GM21619 (cell line): ENCODE results near the gene KIAA1755.
"Not testable (repeated sequence)": the region's sequence is repeated elsewhere in the genome, so short reads cannot be mapped to it uniquely, and the experiment has no call there.

Source experiments
- ATAC-seq: cut with Tn5 transposase; IDR thresholded peaks from one replicate; pipeline ENCODE4 v1.9.1; 2021; ENCODE audit not compliant: unreplicated experiment

The KIAA1755 gene

DNA sequence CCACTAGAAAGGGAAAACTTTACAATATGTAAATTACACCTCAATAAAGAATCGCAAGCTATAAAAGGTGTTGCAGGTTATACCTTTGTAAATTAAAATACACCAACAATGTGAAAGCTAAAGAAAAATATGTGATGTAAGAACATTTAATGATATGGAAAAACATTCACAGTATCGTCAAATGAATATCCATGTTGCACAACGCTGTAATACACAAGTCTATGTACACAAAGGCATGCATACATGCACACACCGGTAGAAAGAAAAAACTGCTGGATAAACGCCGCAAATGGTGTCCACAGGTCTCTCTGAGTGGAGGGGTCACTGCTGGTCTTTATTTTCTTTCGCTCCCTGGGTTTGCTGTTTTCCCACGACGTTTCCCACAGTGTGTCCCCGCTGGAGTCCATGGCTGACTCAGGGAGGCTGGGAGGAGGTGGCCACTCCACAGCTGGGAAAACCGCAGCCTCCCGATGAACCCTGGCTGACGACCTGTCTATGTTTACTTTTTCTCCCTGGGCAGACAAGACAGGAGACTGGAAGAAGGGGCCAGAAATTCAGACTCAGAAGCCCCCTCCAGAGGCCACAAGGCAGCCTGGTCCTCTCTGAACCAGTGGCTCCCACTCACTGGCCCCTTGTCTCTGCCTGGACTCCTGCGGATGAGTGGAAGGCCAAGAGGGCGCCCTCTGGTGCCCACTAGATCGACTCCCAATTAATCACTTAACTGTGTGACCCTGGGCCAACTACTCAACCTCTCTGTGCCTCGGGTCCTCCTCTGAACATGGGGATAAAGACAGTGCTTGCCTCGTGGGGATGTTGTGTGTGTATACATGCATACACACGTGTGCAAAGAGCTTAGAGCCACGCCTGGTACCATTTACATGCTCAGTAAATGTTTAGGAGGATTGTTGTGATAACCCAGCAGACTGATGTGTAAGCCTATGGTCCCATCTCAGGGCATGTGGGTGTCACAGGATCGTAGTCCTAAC, 30.6 kb upstream of the KIAA1755 start:
- no peak for ATAC-seq

DNA sequence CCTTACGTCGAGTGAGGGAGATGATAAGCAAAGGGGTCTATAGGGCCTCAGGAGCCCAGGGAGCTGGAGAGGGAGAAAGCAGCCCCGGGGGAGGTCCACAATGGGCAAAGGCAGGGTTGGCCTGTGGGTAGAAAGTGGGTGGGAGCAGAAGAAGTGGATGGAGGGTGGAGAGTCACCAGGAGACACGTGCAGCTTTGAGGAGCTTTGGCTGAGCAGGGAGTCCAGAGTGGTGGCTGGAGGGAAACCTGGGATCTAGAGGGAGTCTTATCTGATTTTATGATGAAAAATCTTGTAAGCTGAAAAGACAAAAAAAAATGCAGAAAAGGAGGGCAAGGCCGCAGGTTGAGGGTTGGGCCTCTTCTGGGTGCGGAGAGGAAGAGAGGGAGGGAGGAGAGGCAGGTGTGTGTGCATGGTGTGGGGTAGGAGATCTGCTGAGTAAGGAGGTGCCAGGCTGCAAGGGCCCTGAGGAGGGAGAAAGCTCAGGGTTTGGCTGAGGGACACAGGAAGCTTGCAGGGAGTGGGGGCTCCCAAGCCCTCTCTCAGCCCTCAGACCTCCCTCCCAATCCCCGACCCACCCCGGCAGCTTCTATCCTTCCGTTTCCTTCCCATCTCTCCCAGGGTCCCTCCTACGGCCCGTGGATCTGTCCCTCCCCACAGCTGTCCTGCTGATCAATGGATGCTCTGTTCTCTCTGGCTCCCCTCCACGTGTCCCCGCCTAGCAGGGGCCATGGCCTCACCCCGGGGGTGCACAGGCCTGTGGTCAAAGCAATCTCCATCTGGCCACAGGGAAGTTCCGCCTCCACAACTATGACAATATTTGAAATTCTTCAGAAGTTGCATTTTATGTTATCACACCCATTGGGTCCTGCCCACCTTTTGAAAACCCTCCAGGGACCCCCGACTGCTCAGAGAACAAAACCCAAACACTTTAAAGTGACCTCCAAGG, 26.3 kb upstream of the KIAA1755 start:
- no peak for ATAC-seq

DNA sequence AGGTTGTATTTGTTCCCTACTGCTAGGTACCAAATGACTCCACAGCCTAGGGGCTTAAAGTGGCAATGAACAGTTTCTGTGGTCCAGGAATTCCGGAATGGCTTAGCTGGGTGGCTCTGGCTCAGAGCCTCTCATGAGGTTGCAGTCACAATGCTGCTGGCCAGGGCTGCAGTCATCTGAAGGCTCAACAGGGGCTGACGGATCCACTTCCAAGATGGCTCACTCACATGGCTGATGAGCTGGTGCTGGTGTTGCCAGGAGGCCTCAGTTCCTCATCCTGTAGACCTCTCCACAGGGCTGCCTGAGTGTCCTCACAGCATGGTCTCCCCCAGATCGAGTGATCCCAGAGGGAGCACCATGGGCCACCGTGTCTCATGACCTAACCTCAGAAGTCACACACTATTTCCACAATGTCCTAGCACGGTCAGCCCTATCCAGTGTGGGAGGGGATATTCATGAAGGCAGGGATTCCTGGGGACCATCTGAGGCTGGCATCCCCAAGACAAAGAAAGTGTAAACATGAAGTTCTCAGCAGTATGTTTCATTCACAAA, 24.4 kb upstream of the KIAA1755 start:
- no peak for ATAC-seq

DNA sequence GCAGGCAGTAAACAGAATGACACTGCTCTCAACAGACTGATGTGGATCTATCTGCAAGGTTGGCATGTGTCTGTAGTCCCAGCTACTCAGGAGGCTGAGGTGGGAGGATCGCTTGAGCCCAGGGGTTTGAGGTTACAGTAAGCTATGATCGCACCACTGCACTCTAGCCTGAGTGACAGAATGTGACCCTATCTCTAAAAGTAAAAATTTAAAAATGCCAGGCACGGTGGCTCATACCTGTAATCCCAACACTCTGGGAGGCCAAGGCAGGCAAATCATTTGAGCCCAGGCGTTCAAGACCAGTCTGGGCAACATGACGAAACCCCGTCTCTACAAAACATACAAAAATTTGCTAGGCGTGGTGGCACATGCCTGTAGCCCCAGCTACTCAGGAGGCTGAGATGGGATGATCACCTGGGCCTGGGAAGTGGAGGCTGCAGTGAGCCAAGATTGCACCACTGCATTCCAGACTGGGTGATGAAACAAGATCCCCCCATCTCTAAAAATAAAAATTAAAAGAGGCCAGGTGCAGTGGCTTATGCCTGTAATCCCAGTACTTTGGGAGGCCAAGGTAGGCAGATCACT, 23.6 kb upstream of the KIAA1755 start:
- not testable (repeated sequence) for ATAC-seq

DNA sequence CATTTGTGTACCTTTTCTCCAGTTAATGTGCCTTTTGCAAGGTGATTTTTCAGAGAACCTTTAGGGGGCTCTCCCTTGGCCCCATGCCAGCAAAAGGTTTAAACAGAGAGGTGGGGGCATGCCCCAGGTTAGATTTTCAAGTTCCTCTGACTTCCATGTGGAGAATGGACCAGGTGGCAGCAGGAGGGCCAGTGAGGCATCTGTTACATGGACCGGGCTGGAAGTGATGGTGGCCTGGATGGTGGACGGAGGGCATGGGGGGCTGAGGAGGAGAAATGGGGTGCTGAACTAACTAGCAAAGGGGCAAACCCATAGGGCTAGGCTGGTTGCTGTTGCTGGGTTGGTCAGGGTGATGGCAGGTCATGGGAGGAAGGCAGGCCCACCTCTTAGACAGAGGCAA, 22.7 kb upstream of the KIAA1755 start:
- no peak for ATAC-seq

DNA sequence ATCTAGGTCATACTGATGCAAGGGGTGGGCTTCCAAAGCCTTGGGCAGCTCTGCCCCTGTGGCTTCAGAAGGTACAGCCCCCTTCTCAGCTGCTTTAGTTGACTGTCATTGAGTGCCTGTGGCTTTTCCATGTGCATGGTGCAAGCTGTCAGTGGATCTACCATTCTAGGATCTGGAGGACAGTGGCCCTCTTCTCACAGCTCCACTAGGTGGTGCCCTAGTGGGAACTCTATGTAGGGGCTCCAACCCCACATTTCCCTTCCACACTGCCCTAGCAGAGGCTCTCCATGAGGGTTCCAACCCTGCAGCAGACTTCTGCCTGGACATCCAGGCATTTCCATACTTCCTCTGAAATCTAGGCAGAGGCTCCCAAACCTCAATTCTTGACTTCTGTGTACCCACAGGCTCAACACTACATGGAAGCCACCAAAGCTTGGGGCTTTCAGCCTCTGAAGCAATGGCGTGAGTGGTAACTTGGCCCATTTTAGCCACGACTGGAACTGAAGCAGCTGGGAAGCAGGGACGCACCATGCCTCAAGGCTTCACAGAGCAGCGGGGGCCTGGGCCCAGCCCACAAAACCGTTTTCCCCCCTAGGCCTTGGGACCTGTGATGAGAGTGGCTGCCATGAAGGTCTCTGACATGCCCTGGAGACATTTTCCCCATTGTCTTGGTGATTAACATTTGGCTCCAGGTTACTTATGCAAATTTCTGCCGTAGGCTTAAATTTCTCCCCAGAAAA, 20.8 kb upstream of the KIAA1755 start:
- ATAC-seq: not testable (repeated sequence)

DNA sequence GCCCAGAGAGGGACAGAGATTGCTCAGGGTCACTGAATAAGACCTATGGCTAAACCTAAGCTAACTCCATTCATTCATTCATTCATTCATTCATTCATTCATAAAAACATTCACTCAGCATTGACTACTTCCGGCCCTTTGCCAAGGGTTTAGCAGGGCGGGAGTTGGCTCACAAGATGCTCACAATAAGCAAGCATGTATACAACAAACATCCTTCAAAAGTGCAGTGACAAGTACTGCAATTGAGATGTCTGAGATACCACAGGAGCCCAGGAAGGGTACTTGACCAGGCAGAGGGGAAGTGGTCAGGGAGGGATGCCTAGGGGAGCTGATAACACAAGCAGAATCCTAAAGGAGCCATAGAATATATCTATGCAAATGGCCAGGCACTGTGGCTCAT, 18.2 kb upstream of the KIAA1755 start:
- no peak for ATAC-seq

DNA sequence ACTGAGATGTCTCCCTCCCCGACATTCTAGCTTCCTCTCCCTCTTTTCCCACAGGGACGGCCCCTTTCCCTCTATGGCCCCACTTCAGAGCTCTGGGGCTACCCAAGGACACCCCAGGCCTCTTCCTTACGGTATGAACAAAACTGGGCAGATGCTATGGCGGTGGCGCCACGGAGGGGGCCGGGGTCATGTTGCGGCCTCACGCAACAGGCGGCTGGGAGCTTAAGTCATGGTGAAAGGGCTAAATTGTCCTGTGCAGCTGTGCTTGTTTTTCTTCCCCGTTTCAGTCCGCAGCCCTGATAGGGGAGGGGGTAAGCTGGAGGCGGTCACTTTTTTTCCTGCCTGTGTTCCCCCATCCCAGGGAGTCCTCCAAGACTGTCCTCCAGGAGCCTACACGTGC, 17.6 kb upstream of the KIAA1755 start:
- ATAC-seq: no peak

DNA sequence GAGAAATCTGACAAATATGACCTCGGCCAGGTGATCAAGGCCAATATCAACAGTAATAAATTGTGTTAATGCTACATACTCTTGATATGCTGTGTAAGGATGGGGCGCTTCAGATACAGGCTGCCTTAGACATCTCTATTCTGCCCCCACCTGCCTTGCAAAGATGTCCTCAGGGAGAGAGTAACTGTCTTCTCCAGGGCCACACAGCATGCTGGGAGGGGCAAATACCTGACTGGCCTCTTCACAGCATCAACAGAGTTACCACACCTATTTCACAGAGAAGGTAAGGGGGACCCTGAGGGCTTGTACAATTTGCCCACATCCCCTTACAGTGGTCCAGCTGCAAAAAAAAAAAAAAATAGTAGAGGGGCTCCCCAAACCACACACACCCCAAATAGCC, 17.2 kb upstream of the KIAA1755 start:
- ATAC-seq: no peak

DNA sequence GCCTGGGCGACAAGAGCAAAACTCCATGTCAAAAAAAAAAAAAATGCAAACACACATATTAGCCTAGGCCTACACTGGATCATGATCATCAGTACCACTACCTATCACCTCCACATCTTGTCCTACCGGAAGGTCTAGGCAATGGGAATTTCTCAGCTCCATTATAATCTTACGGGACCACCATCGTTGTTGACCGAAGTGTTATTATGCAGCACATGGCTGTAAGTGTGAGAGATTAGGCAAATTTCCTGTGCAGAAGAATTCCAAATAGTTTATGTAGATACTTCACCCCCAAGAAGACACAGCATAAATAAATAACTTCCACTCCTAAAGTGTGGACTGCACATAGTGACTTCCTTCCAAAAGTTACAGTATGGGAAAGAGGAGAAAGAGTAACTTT, 16.8 kb upstream of the KIAA1755 start:
- ATAC-seq: no peak

DNA sequence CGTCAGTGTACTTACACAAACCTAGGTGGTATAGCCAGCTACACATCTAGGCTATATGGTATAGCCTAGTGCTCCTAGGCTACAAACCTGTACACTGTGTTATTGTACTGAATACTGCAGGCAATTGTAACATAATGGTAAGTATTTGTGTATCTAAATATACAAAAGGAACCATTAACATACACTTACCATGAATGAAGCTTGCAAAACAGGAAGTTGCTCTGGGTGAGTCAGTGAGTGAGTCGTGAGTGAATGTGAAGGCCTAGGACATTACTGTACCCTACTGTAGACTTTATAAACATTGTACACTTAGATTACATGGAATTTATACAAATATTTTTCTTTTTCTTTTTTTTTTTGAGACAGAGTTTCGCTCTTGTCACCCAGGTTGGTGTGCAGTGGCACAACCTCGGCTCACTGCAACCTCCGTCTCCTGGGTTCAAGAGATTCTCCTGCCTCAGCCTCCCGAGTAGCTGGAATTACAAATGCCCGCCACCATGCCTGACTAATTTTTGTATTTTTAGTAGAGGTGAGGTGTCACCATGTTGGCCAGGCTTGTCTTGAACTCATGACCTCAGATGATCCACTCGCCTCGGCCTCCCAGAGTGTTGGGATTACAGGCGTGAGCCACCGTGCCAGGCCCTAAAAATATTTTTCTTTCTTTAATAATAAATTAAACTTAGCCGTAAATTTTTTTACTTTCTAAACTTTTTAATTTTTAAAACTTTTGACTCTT, 15.4 kb upstream of the KIAA1755 start:
- no peak for ATAC-seq

DNA sequence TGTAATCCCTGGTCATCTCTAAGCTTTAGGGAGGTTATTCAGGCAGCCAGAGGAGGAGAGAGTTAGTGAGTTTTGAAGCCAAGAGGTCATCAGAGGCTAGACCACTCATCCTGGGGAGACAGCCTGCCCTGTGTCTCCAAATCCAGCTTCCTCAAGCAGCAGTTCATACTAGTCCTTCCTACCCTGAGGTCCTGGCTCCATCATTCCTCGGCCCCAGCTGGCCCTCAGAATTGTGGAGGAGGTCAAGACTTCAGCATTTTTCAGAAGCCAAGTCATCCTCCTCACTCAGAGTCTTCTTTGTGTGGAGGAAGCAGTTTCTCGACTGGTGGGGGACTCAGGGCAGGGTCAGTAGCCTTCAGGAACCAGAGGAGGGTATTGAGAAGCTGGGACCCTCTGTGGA, 12.4 kb upstream of the KIAA1755 start:
- no peak for ATAC-seq

DNA sequence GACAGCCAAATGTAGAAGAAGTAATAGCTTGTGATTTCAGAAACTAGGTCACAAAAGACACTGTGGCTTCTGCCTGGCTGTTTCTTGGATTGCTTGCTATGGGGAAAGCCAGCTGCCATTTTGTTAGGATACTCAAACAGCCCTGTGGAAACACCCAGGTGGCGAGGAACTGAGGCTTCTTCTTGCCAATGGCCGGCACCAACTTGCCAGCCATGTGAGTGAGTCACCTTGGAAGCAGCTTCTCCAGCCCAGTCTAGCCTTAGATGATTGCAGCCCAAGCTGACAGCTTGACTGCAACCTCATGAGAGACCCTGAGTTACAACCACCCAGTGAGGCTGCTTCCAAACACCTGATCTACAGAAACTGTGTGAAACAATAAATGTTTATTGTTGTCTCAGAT, 11.9 kb upstream of the KIAA1755 start:
- no peak for ATAC-seq

DNA sequence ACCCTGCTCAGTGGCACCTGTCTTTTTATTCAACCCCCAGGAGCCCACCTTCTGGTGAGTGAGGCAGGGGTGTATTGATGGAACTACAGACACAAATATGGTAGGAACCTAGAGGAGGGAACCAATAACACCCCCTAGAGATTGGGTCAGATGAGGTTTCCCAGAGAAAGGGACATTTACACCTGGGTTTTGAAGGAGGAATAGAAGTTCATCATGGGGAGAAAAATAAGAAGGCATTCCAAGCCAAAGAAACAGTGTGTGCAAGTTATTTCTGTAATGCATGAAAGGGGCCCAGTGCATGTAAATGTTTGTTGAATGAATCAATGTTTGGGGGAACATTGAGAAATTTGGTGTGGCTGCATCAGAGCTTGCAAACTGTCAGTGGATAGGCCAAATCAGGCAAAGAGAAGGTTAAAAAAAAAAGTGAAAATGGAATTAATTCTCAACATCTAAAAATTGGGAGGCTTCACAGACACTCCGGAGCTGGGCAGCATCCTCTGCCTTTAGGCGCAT, 11.1 kb upstream of the KIAA1755 start:
- no peak for ATAC-seq

DNA sequence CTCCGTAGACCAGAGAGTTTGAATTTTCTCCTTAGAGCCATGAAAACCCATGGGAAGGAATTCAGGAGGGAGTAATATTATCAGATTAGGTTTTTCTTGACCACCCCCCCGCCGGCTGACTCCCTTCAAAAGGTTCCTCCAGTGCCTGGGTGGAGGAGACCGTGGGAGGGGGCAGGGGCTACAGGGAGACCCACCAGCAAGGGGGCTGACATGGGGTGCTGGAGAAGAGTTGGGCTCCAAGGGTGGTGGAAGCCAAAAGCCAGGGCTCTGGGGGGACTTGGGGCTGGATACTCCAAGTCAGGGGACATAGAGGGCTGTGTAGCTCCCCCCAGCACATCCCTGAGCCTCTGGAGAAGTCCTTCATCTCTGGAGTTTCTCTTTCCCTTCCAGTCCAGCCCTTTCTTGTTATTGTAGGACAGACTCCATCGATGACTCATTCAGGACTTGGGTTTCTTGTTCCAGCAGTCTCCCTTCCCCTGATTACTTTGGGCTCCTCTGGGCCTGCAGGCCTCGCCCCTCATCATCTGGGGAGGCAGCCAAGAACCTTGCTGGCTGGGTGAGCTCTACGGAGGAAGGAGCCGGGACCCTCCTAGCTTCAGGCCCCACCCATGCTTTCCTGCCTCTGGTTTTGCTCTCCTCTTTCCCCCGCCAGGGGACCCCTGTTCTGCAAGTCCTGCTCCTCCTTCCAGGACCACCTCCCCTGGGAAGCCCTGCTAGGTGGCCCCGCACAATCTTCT, 10.5 kb upstream of the KIAA1755 start:
- no peak for ATAC-seq

DNA sequence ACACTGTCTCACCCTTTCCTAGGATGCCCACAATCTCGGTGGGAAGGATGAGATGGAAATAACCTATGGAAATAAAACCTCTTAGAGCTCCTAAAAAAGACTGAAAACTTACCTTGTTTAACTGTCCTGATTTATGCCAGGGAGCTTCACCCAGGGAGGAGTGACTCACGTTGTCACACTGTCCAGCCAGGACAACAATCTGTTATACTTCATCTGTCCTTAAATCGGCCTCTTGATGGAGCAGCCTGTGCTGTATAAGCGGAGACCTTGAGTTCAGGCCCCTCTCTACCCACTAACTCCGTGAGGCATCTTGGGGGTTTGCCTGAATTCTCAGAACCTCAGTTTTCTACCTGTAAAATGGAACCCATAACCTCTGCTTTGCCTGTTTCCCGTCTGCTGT, 9.2 kb upstream of the KIAA1755 start:
- ATAC-seq: no peak

DNA sequence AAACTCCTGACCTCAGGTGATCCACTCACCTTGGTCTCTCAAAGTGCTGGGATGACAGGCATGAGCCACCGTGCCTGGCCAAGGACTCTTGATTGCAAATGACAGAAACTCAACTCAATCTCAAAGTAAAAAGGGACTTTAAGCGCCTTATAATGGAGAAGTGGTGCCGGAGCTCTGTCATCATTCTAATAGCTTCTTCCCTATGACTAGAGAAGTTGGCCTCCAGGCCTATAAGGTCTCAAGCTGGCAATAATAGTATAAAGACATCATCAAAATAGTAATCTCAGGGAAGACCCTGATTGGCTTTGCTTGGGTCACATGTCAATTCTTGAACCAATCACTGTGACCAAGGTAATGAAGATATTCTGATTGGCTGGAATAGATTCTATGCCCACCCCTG, 8.5 kb upstream of the KIAA1755 start:
- no peak for ATAC-seq

DNA sequence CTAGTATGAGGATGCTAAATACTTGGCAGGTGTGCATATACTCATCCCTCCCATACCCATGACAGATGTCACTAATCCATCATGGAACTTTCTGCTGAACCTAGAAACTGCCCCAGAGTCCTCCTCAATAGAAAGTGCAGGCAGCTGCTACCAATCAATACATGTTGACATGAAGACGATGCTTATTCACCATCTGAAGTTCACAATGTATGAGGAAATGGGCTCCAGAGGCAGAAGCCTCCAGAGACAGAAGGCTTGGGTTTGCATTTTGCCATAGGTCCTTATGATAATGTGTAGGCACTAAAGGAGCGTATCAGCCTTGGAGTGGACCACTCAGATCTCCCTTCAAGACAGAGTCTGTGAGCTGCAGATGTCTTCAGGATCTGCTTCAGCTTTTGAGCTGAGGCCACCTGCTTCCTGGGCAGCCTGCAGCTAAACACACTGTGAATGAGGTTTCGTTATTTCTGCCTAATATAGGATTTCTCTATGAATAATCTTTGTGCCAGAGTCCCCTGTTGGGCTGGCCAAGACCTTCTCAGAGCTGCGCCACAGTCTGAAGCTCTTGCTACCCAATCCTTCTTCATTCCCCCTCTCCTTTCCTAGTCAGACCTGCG, 7.5 kb upstream of the KIAA1755 start:
- no peak for ATAC-seq
